HPDE6-E6E7 (cell line): Measurements from ENCODE around the gene APLP2.
"Not testable (repeated sequence)": the region's sequence is repeated elsewhere in the genome, so short reads cannot be mapped to it uniquely, and the experiment has no call there.

Experiments used
- DNase-seq: peaks from one replicate; pipeline ENCODE4 v3.0.0; 2011; ENCODE audit warnings: missing footprints; ENCODE audit errors: extremely low spot score

Gene APLP2

DNA sequence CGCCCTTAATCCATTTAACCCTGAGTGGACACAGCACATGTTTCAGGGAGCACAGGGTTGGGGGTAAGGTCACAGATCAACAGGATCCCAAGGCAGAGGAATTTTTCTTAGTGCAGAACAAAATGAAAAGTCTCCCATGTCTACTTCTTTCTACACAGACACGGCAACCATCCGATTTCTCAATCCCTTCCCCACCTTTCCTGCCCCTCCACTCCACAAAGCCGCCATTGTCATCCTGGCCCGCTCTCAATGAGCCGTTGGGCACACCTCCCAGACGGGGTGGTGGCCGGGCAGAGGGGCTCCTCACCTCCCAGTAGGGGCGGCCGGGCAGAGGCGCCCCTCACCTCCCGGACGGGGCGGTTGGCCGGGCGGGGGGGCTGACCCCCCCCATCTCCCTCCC is 20.8 kb downstream of the APLP2 start:
- not testable (repeated sequence) for DNase-seq

DNA sequence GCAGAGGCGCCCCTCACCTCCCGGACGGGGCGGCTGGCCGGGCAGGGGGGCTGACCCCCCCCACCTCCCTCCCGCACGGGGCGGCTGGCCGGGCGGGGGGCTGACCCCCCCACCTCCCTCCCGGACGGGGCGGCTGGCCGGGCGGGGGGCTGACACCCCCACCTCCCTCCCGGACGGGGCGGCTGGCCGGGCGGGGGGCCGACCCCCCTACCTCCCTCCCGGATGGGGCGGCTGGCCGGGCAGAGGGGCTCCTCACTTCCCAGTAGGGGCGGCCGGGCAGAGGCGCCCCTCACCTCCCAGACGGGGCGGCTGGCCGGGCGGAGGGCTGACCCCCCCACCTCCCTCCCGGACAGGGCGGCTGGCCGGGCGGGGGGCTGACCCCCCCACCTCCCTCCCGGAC is 21.5 kb downstream of the APLP2 start:
- DNase-seq: not testable (repeated sequence)

DNA sequence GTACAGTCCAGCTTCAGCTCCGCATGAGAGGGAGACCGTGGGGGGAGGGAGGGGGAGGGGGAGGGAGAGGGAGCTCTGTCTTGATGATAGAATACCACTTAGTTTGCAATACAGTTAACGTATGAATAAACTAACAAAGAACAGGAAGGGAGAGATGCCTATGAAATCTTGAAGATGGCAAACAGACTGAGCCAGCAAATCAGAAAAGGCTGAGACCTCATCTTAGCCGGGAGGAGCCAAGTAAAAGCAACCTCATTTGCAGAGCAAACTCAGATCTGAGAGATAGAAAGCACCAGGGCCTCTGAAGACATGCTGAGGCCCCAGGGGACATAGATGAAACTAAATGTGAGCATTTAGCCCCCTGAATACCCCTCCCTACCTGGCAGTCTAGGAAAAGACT is 23.0 kb downstream of the APLP2 start:
- DNase-seq: no peak

DNA sequence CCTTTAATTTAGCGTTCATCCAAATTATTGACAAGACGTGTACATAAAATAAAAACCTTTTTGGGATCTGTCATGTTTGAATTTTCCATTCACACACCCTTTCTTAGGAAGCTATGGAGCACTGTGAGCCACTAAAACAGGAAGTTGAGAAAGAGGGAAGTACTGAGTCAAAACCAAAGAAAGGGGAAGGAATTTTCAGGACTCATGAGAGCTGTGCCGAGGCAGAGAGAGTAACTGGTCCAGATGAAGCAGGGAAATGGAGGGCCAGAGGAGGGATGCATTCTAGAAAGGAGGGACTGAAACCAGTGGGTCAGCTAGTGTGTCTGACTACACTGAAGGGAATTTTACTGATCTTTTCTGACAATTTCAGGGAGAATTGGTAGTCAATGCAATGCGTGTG is 24.9 kb downstream of the APLP2 start:
- no peak for DNase-seq

DNA sequence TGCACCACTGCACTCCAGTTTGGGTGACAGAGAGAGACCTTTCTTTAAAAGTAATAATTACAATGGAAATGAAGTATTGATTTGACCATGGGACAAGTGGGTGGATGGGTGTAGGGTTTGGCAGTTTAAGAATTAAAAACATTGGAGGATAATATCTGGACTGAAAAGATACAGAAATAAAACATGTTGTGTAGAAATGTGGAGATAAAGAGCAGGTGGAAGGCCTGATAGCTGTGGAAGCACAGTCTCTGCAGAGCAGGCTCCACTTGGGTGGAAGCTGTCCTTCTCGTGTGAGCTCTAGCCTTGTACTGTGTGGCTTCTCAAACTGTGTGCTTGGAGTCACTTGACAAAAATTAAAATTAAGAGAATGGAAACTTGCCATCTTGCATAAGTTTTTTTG is 25.6 kb downstream of the APLP2 start:
- no peak for DNase-seq

DNA sequence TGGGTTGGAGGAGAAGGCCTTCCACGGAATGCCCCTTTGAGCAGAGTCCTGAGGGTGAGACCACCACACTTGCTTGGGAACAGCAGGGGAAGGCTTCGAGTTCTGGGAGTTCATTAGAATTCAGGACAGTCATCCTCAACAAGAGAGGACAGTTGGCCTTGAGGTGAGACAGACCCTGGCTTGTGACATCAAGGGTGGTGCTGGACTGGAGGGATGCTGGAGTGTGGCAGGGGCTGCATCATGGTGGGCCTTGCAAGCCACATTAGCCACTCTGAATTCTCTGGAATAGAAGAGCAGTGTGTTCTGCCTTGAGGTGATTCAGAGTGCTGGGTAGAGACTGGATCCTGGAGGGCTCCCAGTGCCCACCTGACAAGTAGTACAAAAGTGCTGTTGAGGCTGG is 26.3 kb downstream of the APLP2 start:
- DNase-seq: no peak

DNA sequence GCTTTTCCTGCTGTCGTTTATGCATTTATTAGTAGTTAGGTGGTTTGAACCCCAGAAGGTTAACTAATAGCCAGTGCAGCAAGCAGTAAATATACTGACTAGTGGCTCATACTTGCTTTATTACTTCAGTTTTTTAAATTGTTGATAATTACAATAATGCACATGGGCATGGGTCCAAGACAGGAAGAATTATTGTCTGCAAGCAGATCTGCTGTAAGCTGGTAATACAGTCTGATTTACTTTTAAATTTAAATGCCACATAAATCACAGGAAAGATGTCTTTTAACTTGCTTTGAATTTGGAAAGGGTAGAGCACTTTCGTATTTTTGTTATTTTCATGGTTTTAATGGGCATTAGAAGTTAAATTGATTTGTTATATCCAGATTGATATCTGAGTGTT is 27.1 kb downstream of the APLP2 start:
- DNase-seq: no peak

DNA sequence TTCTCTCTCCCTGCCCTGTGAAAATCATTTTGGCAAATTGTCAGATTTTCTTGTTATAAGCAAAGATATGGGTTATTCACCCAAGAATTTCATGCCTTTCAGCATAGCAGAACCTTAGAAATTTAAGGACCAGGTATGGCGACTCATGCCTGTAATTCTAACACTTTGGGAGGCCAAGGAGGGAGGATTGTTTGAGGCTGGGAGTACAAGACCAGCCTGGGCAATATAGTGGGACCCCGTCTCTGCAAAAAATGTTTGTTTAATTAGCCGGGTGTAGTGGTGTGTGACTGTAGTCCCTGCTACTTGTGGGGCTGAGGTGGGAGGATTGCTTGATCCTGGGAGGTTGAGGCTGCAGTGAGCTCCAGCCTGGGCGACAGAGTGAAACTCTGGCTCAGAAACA is 27.6 kb downstream of the APLP2 start:
- DNase-seq: no peak

DNA sequence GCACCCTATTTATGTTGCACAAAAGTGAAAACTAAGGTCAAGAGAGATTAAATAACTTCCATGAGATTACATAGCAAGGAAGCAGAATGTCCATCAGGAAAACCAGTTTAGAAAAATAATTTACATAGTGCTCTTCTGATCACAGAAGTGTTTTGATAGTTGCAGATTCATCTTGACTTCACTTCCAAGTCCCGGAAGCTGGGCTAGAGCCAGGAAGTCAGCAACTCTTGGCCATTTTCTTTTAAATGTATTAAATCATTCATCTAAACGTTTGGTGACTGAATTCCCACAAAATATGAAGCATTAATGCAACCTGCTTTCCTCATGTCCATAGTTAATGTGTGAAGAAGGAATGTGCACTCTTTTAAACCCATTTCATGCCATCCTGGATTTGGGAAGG is 29.7 kb downstream of the APLP2 start:
- no peak for DNase-seq

DNA sequence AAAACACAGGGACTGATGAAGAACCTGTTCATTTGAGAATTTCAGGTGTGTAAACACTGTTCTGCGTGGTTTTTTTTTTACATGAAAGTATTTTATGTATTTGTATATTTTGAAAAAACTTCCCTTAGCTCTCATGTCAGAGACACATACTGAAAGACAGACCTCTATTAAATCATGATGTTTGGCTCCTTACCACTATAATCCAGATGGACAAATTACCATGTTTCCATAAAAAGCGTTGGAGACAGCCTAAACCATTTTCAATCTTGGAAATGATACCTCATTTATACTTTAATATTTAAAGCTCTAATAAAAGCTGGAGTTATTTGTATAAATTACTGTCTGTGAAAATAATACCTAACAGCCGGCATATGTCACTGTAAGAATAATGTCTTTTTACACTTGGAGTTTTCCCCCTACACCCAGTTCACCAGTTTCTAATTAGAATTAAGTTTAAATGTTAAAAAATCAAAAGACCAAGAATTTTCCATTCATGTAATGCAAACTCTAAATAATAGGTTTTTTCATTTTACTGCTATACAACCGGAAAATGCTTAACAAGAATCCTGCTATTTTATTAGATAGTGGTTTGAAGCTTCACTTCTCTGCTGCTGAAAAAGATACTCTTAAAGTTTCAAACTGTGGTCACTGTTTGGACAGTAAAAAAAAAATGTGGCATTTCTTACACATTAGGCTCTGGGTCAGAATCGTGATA is 30.8 kb downstream of the APLP2 start:
- no peak for DNase-seq

DNA sequence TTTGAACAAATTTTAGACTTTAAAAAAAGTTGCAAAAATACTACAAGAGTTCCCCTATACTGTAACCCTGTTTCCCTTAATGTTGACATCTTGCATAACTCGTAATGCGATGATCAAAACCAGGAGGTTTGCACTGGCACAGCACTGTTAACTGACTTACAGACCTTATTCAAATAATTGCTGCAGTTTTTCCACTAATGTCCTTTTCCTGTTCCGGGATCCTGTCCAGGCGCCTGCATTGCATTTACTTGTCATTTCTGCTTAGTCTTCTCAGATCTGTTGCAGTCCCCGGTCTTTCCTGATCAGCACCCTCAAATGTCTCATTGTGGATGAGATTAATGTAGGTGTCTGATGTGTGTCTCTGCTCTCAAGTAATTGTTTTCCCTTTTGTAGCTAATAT is 32.0 kb downstream of the APLP2 start:
- DNase-seq: no peak

DNA sequence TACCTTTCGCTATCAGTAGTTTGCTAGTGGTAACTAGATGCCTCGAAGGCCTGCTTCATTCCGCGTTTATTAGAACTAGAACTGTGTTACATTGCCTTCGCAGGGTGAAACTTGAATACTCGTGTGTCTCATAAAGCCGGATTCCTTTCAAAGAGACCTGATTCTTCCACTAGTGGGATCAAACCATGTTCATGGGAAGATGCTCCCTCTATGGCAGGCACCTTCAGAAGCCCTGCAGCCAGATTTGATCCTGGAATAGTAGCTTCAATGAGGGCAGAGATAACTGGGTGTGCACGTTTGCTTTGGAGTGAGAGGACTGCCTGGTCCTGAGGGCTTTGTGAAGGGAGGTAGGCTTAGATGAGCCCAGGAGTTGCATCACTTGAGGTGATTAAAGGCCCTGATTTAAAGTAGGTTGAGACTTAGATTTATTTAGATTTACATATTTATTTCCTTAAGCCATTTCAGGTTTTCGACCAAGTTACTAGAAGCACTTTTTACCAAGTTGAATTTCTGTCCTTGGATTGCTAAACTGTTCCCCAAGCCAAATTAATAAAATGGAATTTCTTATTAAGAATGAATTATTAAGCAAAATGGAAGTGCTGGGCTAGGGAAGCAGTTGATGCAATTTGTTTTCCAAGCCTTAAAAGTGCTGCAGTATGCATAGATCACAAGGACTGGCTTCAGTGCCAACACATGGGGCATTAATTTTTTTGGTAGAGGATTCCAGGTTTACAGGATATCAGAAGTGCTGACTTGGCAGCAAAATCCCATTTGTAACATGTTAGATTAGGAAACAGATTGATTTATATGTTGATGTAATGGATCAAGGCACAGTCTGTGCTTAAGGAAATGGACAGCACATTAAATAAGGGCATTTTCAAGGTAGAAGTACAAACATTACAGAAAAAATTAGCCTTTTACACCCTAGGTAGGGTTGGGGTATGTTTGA is 32.9 kb downstream of the APLP2 start:
- no peak for DNase-seq

DNA sequence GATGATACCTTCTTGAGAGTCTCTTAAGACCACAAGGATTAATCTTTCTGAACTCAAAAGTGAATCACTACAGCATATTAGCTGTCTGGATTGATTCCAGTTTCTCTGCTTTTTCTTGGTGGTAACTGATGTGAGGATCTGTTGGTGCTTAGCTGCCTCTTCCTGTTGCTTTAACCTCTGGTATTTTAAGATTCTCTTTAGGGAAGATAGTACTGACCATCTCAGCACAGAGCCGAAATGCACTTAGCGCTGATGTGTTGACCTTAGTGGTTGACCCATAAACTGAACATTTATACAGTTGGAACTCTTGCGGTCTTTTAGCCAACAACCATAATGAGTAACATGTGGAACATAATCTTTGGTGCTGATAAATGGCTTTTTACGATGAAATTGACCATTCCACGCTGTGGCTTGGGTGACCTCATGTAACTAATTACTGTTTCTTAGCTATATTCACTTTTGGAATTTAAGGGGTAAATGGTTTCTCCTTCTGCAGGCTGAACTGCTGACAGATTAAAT is 33.7 kb downstream of the APLP2 start:
- no peak for DNase-seq

DNA sequence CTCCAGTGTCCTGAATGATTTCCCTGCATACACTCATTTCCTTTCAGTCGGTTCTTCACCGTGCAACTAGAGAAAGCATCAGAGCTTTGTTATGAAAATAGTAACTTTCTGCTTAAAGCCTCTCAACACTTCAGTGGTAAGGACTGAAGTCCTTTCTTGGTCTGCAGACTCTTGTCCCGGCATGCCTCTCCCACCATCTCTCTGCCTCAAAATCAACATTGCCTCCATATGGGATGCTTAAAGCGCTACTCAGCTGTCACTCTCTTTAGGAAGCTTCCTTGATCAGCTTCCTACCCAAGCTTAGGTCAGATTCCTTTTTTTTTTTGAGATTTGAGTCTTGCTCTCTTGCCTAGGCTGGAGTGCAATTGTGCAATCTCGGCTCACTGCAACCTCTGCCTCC is 36.7 kb downstream of the APLP2 start:
- DNase-seq: no peak

DNA sequence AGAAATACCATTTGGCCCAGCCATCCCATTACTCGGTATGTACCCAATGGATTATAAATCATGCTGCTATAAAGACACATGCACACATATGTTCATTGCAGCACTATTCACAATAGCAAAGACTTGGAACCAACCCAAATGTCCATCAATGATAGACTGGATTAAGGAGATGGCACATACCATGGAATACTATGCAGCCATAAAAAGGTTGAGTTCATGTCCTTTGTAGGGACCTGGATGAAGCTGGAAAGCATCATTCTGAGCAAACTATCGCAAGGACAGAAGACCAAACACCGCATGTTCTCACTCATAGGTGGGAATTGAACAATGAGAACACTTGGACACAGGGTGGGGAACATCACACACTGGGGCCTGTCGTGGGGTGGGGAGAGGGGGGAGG is 39.0 kb downstream of the APLP2 start:
- not testable (repeated sequence) for DNase-seq

DNA sequence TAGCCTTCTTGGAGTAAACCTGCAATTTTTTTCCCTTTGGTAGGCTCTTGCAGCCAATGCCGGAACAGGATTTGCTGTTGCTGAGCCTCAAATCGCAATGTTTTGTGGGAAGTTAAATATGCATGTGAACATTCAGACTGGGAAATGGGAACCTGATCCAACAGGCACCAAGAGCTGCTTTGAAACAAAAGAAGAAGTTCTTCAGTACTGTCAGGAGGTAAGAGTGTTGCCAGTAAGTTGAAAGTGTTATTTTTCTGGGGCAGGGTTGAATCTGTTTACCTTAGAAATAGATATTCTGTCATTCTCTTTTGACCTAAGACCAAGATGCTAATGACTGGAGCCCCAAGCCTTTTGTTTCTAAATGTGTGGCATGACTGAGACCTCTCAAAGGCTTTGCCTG is 39.7 kb downstream of the APLP2 start:
- DNase-seq: no peak

DNA sequence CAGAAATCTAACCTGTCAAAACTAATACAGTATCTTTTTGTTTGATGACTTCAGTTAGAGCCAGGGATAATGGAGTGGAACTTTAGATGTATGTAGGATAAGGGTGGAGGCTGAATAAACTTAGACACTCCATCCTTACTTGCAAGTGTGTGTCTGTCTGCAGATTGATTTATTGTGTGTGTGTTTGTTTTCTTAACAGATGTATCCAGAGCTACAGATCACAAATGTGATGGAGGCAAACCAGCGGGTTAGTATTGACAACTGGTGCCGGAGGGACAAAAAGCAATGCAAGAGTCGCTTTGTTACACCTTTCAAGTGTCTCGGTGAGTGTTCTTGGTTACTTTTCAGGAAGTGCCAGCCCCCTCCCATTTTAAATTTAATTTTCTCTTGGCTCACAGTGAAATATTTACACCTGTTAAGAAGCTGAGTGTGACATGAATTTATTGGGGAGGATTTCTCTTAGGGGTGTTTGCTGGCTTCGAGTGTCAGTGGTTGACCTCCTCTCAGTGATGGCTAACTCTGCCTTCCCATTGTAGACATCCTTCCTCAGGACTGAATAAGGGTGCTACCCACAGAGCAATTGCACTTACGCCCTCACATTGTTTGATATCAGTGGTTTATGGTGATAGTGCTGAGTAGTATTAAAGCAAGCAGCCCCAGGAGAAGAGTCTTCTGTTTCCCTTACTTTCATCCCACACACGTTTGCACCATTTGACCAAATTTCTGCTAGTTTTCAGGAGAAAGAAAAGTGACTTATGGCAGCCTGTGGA is 40.8 kb downstream of the APLP2 start:
- no peak for DNase-seq

DNA sequence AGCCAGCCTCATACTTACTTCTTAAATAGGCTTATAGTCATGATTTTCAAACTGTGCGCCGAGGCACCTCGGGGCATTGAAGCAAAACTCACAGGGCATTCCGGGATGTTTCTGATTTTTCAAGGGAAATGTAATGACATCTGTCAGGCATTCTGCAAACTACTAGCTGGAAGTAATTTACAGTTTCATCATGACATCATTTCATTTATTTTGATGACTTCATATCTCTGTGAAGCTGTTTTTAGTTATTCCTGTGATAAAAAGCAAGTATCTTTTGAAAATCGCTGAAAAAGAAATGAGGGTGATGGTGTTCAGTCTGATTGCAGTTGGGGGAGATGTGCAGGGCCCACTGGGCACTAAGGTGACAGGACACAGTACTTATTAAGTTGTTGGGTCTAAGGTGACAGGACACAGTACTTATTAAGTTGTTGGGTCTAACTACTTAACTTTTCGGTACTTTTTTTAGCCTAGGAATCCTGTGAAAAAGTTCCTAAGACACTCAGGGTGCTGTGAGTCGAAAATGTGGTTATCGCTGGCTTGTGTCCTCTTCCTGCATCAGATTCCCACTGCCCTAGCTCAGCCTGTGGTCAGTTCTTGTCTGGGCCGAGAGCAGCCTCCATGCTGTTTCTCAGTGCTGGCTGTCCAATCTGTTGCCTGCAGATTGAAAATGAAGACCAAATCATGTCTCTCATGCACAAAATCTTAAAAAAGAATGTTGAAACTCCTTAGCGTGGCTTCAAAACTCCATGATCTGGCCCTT is 42.6 kb downstream of the APLP2 start:
- no peak for DNase-seq

DNA sequence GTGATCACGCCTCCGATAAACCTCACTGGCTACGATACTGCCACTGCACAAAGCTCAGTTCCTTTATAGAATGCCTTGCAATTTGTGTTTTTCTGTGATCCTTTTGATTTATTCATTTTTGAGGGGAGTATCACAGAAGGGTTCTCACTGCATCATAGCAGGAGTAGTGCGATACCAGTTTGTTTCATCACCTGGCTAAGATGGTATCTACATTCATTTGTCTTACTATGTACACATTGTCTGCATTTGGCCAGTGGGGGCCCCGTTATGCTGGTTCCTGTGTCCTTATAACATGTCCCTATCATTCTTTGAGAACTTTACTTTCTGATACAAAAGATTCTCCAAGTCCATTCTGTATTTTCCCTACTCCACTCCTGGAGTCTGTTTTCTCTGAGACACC is 44.6 kb downstream of the APLP2 start:
- no peak for DNase-seq

DNA sequence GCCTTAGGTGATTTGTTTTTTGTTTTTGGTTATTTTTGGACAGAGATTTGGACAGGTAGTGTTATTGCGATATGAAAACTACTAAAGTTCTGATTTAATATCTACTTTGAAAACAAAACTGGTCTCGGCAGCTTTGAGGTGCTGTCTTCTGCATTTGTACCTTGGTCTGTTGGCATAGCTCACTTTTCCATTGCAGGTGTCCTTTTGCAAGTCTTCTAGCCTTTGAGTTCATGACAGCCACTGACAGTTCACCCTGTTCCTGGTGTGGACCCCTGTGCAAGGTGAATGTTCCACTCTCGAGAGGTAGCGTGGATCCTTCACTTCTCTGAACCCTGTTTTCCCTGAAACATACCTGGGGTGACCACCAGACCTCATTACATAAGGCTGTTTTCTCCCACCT is 45.0 kb downstream of the APLP2 start:
- no peak for DNase-seq

DNA sequence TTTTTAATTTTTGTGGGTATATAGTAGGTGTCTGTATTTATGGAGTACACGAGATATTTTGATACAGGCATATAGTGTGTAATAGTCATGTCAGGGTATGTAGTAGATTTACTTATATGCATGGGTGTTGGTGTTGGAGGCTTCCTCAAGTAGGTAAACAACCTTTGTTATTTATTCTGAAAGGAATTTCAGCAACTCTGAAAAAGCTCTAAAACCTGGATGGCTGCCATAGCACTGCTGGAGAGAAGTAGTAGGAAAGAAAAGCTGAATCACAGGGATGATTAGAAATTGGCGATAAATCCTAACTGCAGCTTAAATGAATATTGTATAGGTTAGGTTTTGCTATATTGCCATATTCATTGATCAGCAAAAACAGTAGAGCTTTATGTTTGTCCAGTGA is 45.5 kb downstream of the APLP2 start:
- no peak for DNase-seq
